ENCODE data around the gene EFR3B. TPM values are rescaled to one million over a fixed set of nuclear protein-coding genes. Genes with fewer than 3 reads are reported as not detected.
"Not testable (repeated sequence)": the region's sequence is repeated elsewhere in the genome, so short reads cannot be mapped to it uniquely, and the experiment has no call there.

EFR3B gene
- total RNA-seq, 2 experiments from 2014 or later, result 0.23 to 0.61 TPM

DNA sequence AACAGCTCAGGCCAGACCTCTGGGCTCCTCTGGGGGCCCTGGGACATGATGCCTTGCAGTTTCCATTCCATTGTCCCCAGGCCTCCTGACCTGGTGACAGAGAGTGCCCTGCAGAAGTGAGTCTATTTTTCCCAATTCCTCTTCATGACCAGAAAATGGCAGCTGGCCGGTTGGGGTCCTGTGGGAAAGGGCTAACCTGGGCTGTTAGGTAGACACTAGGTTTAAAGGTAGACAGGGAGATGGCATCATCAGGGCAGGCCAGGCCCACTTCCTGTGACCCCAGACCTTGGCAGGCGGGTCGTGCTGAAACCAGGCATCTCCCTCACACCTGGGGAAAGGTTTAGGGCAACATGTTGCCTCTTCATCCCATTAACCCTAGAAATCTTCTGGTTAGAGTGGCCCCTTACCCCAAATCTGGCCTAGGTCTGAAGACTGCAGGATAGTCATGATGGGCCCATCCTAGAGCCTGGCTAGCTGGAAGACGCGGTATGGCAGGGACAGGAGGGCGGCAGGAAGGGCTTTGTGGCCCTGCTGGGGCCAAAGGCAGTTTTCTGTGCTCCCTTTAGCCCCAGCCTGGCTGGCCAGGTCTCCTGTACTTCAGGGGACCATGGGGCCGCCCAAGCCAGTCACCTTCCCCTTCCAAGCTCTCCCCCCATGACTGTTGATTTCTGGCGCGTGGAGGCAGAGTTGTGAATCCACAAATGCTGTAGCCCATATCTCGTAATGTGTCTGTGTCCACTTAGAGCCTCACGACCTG, 116.4 kb downstream of the EFR3B start:
- no peaks in the 10 kb centered on the region for H3K9me3 Mint-ChIP-seq (ENCODE audit: low read depth)
- peaks cover 2% of the 10 kb centered on the region for H3K27me3 Mint-ChIP-seq
- no peaks in the 10 kb centered on the region for H3K36me3 Mint-ChIP-seq
- ATAC-seq (no peak), DNase-seq (no peak)
- peaks cover 9% of the 10 kb centered on the region for H3K4me1 Mint-ChIP-seq
- no peak overlapping the region for H3K4me3 Mint-ChIP-seq
- CTCF ChIA-PET, result no interaction called here
- H3K27ac Mint-ChIP-seq, result no peak overlapping the region

DNA sequence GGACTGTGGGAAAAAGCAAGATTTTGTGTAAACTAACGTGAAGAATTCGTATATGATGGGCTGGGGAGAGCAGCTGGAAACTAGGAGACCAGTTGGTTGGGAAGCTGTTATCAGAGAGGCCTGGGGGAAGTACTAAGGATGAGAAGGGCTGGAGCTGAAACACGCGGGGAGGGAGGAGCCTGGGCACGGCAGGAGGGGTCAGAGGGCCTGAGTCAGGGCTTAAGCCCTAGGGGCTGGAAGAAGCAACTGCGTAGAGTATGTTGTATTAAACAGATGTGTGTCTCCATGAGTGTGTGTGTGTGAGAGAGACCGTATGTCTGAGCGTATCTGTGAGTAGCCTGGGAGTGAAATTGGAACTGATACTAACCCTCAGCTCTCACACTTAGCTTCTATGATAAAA, 118.1 kb downstream of the EFR3B start:
- H3K27ac Mint-ChIP-seq, result peak overlapping the region; percentile 20
- H3K27me3 Mint-ChIP-seq, result peaks cover 9% of the 10 kb centered on the region
- DNase-seq (no peak), ATAC-seq (no peak)
- H3K4me1 Mint-ChIP-seq, result peaks cover 9% of the 10 kb centered on the region
- no peaks in the 10 kb centered on the region for H3K36me3 Mint-ChIP-seq
- CTCF ChIA-PET, result interaction anchor here (1.2 kb wide), 1 partner anchor 19 kb away, joined by 3 read pairs; no protein-coding TSS in a partner anchor
- peak overlapping the region; percentile 63 for H3K4me3 Mint-ChIP-seq
- H3K9me3 Mint-ChIP-seq (ENCODE audit: low read depth), result no peaks in the 10 kb centered on the region

DNA sequence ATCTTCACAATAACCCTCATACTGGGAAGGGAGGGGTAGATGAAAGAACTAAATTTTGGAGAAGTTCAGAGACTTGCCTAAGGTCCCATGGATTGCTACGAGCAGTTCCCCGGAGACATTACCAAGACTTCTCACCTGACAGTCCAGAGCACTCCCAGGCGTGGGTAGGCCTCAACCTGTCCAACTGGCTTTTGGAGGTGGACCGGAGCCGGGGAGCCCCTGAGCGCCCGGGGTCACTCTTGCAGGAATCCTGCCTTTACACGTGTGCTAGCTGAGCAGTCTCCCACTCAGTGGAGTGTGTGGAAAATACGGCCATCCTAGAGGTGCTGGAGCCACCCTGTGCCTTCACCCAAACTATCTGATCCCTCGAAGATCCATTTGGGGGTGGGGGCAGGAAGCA, 118.5 kb downstream of the EFR3B start:
- peaks cover 13% of the 10 kb centered on the region for H3K27me3 Mint-ChIP-seq
- H3K27ac Mint-ChIP-seq, result peak overlapping the region; percentile 80
- peak overlapping the region; percentile 63 for H3K4me3 Mint-ChIP-seq
- DNase-seq (no peak), ATAC-seq (no peak)
- peaks cover 9% of the 10 kb centered on the region for H3K4me1 Mint-ChIP-seq
- H3K9me3 Mint-ChIP-seq (ENCODE audit: low read depth), result no peaks in the 10 kb centered on the region
- H3K36me3 Mint-ChIP-seq, result no peaks in the 10 kb centered on the region
- CTCF ChIA-PET, result interaction anchor here (1.2 kb wide), 1 partner anchor 19 kb away, joined by 3 read pairs; no protein-coding TSS in a partner anchor

DNA sequence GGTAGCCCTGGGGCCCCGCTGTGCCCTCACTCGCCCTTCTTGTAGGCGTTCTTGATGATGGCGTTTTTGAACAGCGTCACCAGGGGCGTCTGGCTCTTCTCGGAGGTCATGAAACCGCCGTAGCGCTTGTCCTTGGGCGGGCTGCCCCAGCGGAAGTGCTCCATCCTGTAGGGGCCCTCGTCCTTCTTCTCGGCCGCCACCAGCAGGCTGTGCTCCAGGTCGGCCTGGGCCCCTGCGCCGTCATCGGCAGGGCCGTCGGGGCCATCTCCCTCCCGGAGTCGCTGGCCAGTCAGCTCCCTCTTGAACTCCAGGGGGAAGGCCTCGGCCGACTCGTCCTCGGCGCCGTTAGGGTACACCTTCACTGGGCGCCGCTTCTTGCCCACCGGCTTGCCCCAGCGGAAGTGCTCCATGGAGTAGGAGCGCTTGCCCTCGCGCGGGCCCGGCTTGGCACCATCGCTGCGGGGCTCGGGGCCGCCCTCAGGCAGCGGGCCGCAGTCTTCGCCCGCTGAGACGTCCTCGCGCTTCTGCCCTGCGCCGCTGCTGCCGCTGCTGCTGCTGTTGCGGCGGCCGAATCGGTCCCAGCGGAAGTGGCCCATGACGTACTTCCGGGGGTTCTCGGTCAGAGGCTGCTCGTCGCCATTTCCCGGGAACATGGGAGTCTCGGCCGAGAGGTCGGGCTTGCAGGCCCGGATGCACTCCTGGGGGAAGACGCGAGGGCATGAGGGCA, 119.3 kb downstream of the EFR3B start:
- ATAC-seq (peak; percentile 84), DNase-seq (peak; percentile 85)
- Mint-ChIP-seq H3K4me1 (peaks cover 15% of the 10 kb centered on the region), H3K27ac (peak overlapping the region; percentile 80), H3K4me3 (peak overlapping the region; percentile 63), H3K36me3 (no peaks in the 10 kb centered on the region), H3K27me3 (peaks cover 14% of the 10 kb centered on the region), H3K9me3 (ENCODE audit: low read depth) (no peaks in the 10 kb centered on the region)
- CTCF ChIA-PET, result interaction anchor here (1.2 kb wide), 1 partner anchor 18 kb away, joined by 3 read pairs; no protein-coding TSS in a partner anchor

DNA sequence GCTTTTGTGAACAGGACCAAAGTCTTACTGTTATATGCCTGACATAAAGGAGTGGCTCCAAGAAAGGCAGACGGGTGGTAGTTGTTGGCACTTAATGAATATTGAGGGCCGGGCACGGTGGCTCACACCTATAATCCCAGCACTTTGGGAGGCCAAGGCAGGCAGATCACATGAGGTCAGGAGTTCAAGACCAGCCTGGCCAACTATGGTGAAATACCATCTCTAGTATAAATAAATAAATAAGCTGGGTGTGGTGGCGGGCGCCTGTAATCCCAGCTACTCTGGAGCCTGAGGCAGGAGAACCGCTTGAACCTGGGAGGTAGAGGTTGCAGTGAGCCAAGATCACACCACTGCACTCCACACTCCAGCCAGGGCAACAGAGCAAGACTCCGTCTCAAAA, 120.2 kb downstream of the EFR3B start:
- CTCF ChIA-PET, result interaction anchor here (2.2 kb wide), 1 partner anchor 35 kb away, joined by 12 read pairs; no protein-coding TSS in a partner anchor
- not testable (repeated sequence) for ATAC-seq; H3K36me3 Mint-ChIP-seq; H3K4me3 Mint-ChIP-seq; H3K27ac Mint-ChIP-seq; DNase-seq; H3K9me3 Mint-ChIP-seq (ENCODE audit: low read depth)
- peaks cover 22% of the 10 kb centered on the region for H3K27me3 Mint-ChIP-seq
- H3K4me1 Mint-ChIP-seq, result peaks cover 21% of the 10 kb centered on the region

DNA sequence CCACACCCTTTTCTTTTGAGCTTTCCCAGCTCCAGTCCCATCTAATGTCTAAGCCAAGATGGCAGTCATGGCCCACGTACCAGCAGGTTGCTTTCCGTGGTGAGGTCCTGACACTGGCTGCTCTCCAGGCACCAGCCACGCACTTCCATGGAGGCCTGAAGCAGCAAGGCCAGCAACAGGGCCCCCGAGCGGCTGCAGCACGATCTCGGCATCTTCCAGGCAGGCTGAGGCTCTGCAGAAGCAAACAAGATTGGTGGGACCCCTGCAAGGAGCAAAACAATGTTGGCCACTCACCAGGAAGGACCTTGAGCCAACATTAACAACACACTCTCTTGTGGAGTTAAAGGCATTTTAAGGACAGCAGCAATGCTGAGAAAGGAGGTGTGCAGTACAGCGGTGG, 122.7 kb downstream of the EFR3B start:
- Mint-ChIP-seq H3K27me3 (peaks cover 43% of the 10 kb centered on the region), H3K27ac (no peak overlapping the region), H3K36me3 (no peaks in the 10 kb centered on the region), H3K4me3 (no peak overlapping the region), H3K9me3 (ENCODE audit: low read depth) (no peaks in the 10 kb centered on the region), H3K4me1 (peaks cover 30% of the 10 kb centered on the region)
- DNase-seq (no peak), ATAC-seq (no peak)
- CTCF ChIA-PET, result interaction anchor here (0.8 to 2.2 kb wide), 4 partner anchors 32 to 192 kb away, joined by 3 to 12 read pairs (median 4); no protein-coding TSS in a partner anchor

DNA sequence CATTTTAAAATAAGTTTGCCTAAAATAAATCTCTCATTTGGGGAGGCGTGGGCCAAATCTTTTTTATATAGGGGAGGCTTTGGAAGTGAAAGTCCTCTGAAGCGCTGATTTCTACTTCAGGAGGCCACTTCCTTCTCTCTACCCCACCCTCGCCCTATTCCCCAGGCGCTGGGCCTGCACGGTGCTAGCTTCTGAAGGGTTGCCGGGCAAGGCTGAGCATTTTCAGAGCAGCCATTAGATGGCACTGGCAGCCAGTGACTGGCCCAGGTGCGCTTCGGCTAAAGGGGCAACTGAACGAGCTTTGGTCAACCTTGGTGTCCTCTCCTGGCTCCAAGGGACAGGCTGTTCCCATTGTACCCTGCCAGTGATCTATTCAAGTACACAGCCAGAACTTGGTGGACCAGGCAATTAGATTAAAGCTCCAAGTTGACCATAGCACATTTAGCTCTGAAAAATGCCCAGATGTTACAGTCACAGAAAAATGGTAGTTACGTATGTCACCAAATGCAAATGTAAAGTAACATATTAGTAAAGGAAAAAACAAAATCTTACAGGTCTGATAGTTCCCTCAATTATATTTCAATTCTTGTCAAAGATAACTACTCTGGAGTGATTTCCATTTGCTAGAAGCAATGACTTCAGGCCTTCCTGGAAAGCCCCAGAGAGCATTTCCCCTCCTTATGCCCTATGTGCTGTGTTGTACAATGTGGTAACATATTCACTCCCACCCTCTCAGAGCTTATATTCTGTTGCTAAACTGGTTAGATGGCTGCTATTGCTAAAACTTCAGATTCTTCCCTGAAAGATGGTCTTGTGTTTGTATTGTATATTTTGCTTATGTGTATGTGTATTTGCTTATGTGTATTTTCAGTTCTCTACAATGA, 124.4 kb downstream of the EFR3B start:
- Mint-ChIP-seq H3K4me1 (peaks cover 24% of the 10 kb centered on the region), H3K27me3 (peaks cover 60% of the 10 kb centered on the region), H3K9me3 (ENCODE audit: low read depth) (no peaks in the 10 kb centered on the region), H3K27ac (no peak overlapping the region), H3K4me3 (no peak overlapping the region), H3K36me3 (no peaks in the 10 kb centered on the region)
- DNase-seq (peak; percentile 65), ATAC-seq (peak; percentile 56)
- CTCF ChIA-PET, result interaction anchor here (0.5 to 3.4 kb wide), 20 partner anchors 12 to 400 kb away, joined by 3 to 42 read pairs (median 3); no protein-coding TSS in a partner anchor

DNA sequence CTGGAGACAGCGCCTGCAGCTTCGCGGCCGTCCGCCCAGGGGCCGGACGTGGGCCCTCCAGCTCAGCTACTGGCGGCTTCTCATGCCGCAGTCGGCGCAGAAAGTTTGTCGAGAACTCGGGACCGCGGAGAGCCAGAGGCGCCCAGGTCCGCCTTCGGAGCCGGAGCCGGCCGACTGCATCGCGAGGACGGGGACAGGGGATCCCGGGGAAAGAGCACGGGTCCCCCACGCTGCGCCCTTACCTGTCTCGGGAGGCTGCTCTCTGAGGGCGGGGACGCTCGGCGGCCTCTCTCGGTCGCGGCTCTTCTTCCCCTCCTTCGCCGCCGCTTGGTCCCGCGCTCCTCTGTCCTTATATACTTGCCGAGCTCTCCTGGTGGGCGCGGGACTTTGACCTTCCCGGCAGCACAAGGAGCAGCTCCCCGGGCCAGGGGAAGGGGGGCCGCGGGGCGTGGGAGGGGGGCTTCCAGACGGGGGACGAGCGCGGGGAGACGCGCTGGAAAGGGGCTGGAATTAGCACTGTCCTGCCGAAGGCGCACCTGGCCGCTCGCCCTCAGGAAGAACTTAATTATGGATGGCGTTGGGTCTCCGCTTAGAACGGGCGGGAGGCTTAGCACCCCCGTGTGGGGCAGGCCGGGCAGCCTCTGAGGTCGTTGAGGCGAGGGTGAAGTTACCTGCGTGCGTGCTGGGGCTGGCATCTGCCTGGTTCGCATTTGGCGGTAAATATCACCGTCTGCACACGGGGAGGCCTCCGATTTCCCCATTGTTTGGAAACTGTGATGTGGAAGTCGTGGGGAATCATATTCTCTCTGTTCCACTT, 126.6 kb downstream of the EFR3B start, which contains the start of gene POMC:
POMC (minus strand) TSS at position 325 of the 817 bp plus-strand sequence. CDS start 3,808 bp downstream, outside the sequence.
- ATAC-seq, result peak; percentile 73
- Mint-ChIP-seq H3K9me3 (ENCODE audit: low read depth) (no peaks in the 10 kb centered on the region), H3K4me1 (peaks cover 26% of the 10 kb centered on the region), H3K27me3 (peaks cover 75% of the 10 kb centered on the region), H3K27ac (no peak within 1 kb of the TSS), H3K36me3 (no peaks in the 10 kb centered on the region), H3K4me3 (peak within 1 kb of the TSS; percentile 33)
- peak; percentile 49 for DNase-seq
- CTCF ChIA-PET, result interaction anchor here (1.0 to 3.4 kb wide), 2 partner anchors 28 to 43 kb away, joined by 3 to 42 read pairs; no protein-coding TSS in a partner anchor

DNA sequence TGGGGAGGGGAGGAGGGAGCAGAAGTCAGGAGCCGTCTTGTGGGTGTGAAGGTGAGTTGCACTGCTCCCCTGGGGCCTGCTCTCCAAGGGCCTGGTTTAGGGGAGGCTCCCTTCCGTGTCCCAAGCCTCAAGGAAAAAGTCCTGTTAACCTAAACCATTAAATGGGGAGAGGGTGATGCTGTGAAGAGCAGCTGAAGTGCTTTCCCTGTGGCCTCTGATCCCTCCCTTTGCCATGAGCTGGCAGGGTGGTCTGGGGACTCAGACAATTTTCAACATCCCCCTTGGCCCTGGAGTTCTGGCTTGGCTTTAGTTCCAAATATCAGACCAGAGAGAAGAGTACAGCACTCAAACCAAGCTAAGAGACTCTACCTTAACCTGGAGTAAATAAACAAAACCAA, 127.2 kb downstream of the EFR3B start:
- CTCF ChIA-PET, result interaction anchor here (1.0 kb wide), 1 partner anchor 26 kb away, joined by 8 read pairs; no protein-coding TSS in a partner anchor
- no peaks in the 10 kb centered on the region for H3K36me3 Mint-ChIP-seq
- no peak overlapping the region for H3K4me3 Mint-ChIP-seq
- H3K9me3 Mint-ChIP-seq (ENCODE audit: low read depth), result no peaks in the 10 kb centered on the region
- H3K27ac Mint-ChIP-seq, result no peak overlapping the region
- H3K27me3 Mint-ChIP-seq, result peaks cover 80% of the 10 kb centered on the region
- peaks cover 26% of the 10 kb centered on the region for H3K4me1 Mint-ChIP-seq
- no peak for ATAC-seq
- DNase-seq, result no peak

DNA sequence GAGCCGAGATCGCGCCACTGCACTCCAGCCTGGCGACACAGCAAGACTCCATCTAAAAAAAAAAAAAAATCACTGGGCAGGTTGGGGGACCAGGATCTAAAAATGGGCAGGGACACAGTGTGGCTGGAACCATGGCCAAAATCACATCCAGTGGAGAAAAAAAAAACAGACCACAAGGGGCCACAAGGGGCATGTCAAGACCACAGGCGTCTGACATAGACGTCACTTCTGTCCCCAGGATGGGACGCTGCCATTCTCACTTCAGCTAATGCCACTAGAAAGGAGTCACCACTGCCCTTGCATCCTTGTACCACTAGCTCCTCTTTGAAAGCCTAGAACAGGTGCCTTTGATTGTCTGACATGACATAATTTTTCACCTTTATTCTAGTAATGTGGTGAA, 129.0 kb downstream of the EFR3B start:
- no peaks in the 10 kb centered on the region for H3K9me3 Mint-ChIP-seq (ENCODE audit: low read depth)
- H3K4me3 Mint-ChIP-seq, result no peak overlapping the region
- DNase-seq (no peak), ATAC-seq (no peak)
- H3K36me3 Mint-ChIP-seq, result no peaks in the 10 kb centered on the region
- peaks cover 75% of the 10 kb centered on the region for H3K27me3 Mint-ChIP-seq
- no peak overlapping the region for H3K27ac Mint-ChIP-seq
- peaks cover 22% of the 10 kb centered on the region for H3K4me1 Mint-ChIP-seq
- CTCF ChIA-PET, result no interaction called here

DNA sequence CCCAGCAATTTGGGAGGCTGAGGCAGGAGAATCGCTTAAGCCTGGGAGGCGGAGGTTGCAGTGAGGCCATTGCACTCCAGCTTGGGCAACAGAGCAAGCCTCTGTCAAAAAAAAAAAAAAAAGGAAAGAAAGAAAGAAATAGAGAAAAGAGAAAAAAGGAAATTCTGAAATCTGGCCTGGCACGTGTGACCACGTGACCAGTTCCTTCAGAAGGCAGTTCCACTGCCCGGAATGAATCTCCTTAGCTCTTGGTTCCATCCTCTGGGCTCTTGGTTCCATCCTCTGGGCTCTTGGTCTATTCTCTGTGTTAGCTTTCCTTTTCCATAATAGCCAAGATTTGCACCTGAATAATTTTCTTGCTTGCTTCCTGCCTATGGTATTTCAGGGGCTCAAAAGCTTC, 131.8 kb downstream of the EFR3B start:
- Mint-ChIP-seq H3K36me3 (no peaks in the 10 kb centered on the region), H3K4me1 (peaks cover 7% of the 10 kb centered on the region), H3K27me3 (peaks cover 64% of the 10 kb centered on the region), H3K9me3 (ENCODE audit: low read depth) (no peaks in the 10 kb centered on the region), H3K4me3 (no peak overlapping the region), H3K27ac (no peak overlapping the region)
- CTCF ChIA-PET, result interaction anchor here (0.7 kb wide), 1 partner anchor 55 kb away, joined by 3 read pairs; no protein-coding TSS in a partner anchor
- DNase-seq (no peak), ATAC-seq (no peak)
